BJ (cell line): ENCODE data around the gene CTBP1. TPM values are rescaled to one million over a fixed set of nuclear protein-coding genes. Genes with fewer than 3 reads are reported as not detected.

Source experiments
- CTCF ChIA-PET: fragments of 350-600 bp; formaldehyde crosslinking; extraction: SDS; loops from one replicate; lab custom pipeline; 2021; ENCODE audit warnings: antibody characterized with exemption, inconsistent platforms; lab: Yijun Ruan, JAX
- POLR2A ChIA-PET: fragments of 300-600 bp; sonication (Branson Sonifier 250); formaldehyde crosslinking; extraction: SDS; loops from one replicate; lab custom pipeline; 2021; ENCODE audit warnings: antibody characterized with exemption; lab: Charles Lee
- DNase-seq: peaks from one replicate; pipeline ENCODE4 v3.0.0-alpha.2; 2011; ENCODE audit warnings: low read depth
- H3K27me3 ChIP-seq: 2 replicates; pipeline ENCODE4 v1.6.0; 2011; ENCODE audit warnings: low read length; ENCODE audit not compliant: control insufficient read depth, insufficient read depth
- H3K36me3 ChIP-seq: 2 replicates; pipeline ENCODE4 v1.5.1; 2011; ENCODE audit warnings: low read length; ENCODE audit not compliant: control insufficient read depth, insufficient read depth
- H3K4me3 ChIP-seq: 2 replicates; pipeline ENCODE4 v1.5.1; 2011; ENCODE audit warnings: low read depth, mild to moderate bottlenecking, control low read depth, low read length
- polyA plus RNA-seq: library from polyadenylated mRNA; depleted of rRNA; stranded (reverse); fragments of >200 nt; gene quantifications from 2 replicates; pipeline ENCODE4 v1.2.3, GENCODE V29; 2011
- TF ChIP-seq, protein P1 (sequence below): IDR thresholded peaks from 2 replicates; pipeline ENCODE4 v1.5.1; 2011; ENCODE audit warnings: low read depth, mild to moderate bottlenecking, control low read depth, inconsistent platforms, low read length, moderate library complexity; ENCODE audit not compliant: insufficient read depth

Gene CTBP1
- polyA plus RNA-seq, 1 experiment = 106 TPM

DNA sequence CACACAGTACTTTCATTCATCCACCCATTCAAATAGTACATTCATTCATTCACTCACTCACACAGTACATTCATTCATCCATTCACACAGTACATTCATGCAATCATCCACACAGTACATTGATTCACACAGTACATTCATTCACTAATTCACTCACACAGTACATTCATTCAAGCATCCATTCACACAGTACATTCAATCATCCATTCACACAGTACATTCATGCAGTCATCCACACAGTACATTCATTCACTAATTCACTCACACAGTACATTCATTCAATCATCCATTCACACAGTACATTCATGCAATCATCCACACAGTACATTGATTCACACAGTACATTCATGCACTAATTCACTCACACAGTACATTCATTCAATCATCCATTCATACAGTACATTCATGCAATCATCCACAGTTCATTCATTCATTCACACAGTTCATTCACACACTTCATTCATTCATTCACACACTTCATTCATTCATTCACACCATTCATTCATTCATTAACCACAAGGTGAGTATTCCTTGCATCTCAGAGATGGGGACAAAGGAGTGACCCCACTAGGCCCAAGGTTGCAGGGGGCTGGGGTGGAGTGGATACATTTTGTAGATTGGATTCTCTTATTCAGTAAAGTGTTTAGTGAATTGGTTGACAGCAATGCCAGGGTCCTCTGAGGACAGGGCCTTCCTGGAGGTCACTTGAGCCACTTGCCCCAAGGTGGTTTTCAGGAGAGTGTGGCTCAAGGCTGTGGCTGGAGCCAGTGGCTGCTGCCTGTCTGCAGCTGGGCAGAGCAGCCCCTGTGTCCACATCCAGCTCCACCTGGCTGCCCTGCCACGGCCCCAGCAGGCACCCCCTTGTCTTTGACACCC, 72.3 kb downstream of the CTBP1 start:
- DNase-seq = no peak
- Histone ChIP-seq H3K27me3 (no peaks in the 10 kb centered on the region), H3K36me3 (no peaks in the 10 kb centered on the region), H3K4me3 (no peak overlapping the region)
- TF ChIP-seq, protein P1, sequence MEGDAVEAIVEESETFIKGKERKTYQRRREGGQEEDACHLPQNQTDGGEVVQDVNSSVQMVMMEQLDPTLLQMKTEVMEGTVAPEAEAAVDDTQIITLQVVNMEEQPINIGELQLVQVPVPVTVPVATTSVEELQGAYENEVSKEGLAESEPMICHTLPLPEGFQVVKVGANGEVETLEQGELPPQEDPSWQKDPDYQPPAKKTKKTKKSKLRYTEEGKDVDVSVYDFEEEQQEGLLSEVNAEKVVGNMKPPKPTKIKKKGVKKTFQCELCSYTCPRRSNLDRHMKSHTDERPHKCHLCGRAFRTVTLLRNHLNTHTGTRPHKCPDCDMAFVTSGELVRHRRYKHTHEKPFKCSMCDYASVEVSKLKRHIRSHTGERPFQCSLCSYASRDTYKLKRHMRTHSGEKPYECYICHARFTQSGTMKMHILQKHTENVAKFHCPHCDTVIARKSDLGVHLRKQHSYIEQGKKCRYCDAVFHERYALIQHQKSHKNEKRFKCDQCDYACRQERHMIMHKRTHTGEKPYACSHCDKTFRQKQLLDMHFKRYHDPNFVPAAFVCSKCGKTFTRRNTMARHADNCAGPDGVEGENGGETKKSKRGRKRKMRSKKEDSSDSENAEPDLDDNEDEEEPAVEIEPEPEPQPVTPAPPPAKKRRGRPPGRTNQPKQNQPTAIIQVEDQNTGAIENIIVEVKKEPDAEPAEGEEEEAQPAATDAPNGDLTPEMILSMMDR = no peak
- ChIA-PET CTCF (no interaction called here), POLR2A (no interaction called here)

DNA sequence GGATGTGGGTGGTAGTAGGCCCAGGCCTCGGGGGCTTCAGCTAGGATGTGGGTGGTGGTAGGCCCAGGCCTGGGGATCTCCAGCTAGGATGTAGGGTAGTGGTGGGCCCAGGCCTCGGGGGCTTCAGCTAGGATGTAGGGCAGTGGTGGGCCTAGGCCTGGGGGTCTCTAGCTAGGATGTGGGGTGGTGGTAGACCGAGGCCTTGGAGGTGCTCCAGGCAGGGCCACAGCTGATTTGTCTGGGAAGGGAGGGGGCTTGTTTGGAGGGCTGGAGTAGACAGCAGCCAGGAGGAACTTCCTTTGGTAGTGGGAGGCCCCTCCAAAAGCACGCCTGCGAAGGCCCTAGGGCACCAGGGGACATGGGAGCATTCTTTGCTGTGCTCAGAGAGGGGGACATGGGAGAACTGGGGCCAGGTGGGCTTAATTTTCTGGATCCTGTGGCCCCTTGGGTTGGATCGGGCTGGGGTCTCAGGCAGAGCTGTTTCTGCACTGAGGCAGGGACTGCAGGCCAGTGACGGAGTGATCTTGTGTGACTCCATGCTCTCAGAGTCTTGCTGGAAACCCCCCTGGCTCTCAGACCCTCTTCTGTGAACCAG, 73.2 kb downstream of the CTBP1 start:
- Histone ChIP-seq H3K4me3 (no peak overlapping the region), H3K36me3 (peaks cover 2% of the 10 kb centered on the region; the same call in 1 of the 2 replicates), H3K27me3 (peaks cover 3% of the 10 kb centered on the region; the same call in 1 of the 2 replicates)
- ChIA-PET POLR2A (no interaction called here), CTCF (no interaction called here)
- TF ChIP-seq, protein P1 = no peak
- no peak for DNase-seq

DNA sequence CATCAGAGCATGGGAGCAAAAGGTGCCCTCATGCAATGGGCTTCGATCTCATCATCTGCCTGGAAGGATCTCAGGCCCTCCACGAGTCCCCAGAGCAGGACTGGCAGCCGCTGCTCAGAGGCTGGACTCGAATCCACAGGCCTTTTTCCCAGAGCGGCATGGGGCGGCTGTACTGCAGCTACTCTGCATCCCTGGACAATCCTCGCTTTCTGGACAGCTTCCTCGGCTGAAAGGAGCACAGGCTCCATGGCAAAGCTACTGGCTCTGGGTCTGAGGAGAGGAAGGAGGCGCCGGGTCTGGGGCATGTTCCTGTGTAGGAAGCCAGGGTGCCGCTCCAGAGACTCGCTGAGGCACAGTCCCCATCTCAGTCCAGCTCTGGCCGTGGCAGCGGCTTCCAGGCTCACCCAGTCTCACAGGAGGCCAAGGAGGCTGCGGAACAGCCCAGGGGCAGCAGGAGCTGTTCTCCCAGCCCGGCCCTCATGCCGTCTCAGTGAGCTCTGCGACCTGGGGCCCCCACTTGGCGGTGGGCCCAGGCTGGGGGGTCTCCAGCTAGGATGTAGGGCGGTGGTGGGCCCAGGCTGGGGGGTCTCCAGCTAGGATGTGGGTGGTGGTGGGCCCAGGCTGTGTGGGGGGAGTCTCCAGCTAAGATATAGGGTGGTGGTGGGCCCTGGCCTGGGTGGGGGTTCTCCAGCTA, 73.8 kb downstream of the CTBP1 start:
- no peak for DNase-seq
- peaks cover 3% of the 10 kb centered on the region; the same call in 1 of the 2 replicates for H3K27me3 ChIP-seq
- H3K4me3 ChIP-seq = no peak overlapping the region
- peaks cover 2% of the 10 kb centered on the region; the same call in 1 of the 2 replicates for H3K36me3 ChIP-seq
- ChIA-PET CTCF (interaction anchor here (0.6 kb wide), 1 partner anchor 171 kb away, joined by 3 read pairs; no protein-coding TSS in a partner anchor), POLR2A (no interaction called here)
- TF ChIP-seq, protein P1 = no peak

DNA sequence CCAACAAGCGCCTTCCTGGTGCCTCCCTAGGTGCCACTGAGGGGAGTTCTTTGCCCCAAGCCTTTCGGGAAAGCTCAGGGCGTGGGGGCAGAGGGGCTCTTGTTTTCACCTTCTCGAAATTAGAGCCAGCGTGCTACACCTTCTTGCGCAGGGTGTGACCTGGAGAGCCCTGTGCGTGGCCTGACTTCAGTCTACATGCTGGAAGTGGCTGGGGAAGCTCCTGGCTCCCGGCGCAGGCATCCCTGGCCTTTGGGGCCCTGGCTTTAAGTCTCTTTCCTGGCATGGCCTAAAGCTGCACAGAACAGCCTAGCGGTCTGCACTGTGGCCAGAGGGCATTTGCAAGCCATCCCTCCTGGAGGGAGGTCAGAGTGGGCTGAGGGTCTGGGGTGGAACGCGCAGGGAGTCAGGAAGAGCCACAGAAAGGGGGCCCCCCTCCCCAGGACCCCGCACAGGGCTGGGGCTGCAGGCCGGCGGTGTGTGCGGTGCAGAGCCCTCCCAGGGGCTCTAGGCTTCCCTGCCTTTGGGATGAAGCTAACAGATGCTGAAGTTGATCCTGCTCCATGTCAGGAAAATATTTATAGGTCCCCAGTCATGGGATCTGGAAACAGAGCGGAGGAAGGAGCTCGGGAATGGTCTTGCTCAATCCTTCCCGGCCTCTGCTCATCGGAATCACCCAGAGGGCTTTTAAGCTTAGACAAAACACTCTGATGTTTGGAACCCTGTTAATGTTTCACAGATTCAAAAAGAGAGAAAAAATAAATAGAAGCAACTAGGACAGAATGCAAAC, 75.8 kb downstream of the CTBP1 start:
- TF ChIP-seq, protein P1 = no peak
- ChIA-PET POLR2A (no interaction called here), CTCF (interaction anchor here (0.8 to 1.3 kb wide), 5 partner anchors 42 to 95 kb away, joined by 3 read pairs; no protein-coding TSS in a partner anchor)
- DNase-seq = peak; percentile 73
- Histone ChIP-seq H3K4me3 (no peak overlapping the region), H3K27me3 (peaks cover 3% of the 10 kb centered on the region; the same call in 1 of the 2 replicates), H3K36me3 (peaks cover 3% of the 10 kb centered on the region)
